GM18507 (cell line): ENCODE measurements around the gene FAM177A1.
A peak's percentile ranks its signal among the peaks of the same experiment; 100 is the strongest.
"Not testable (repeated sequence)": the region's sequence is repeated elsewhere in the genome, so short reads cannot be mapped to it uniquely, and the experiment has no call there.

Experiments
- DNase-seq: peaks from one replicate; pipeline ENCODE4 v3.0.0; 2011; ENCODE audit warnings: low read depth; ENCODE audit not compliant: insufficient read length; ENCODE audit errors: extremely low spot score
- FAIRE-seq: peaks from 2 replicates; lab custom pipeline; 2011; peaks lifted over from hg19 to GRCh38; lab: Jason Lieb, UNC

Gene FAM177A1

GRCh38 chr14:35046048-35046750 lies at the start of gene FAM177A1:
Gene FAM177A1 (plus strand): TSS chr14:35046272. CDS start chr14:35046464, 192 bp downstream.
- FAIRE-seq (peak; percentile 88), DNase-seq (peak; percentile 95)

- no peak for FAIRE-seq
Measured at GRCh38 chr14:34997762-34998161, 48.3 kb upstream of the FAM177A1 start.

GRCh38 chr14:34999500-34999899 lies 46.6 kb upstream of the FAM177A1 start:
- no peak for DNase-seq
- no peak for FAIRE-seq

More at GRCh38 chr14:34997762-34998161, 48.3 kb upstream of the FAM177A1 start:
- DNase-seq: no peak

- DNase-seq (no peak), FAIRE-seq (no peak)
Measured at GRCh38 chr14:35001621-35002020, 44.5 kb upstream of the FAM177A1 start.

GRCh38 chr14:35004839-35005238 lies 41.2 kb upstream of the FAM177A1 start:
- no peak for DNase-seq
- no peak for FAIRE-seq

GRCh38 chr14:35016568-35016967 lies 29.5 kb upstream of the FAM177A1 start:
- no peak for DNase-seq
- FAIRE-seq: no peak

- FAIRE-seq (no peak), DNase-seq (no peak)
Measured at GRCh38 chr14:35020713-35021112, 25.4 kb upstream of the FAM177A1 start.

GRCh38 chr14:35028435-35028834 lies 17.6 kb upstream of the FAM177A1 start:
- DNase-seq (no peak), FAIRE-seq (no peak)

- DNase-seq (no peak), FAIRE-seq (no peak)
Measured at GRCh38 chr14:35032562-35032961, 13.5 kb upstream of the FAM177A1 start.

GRCh38 chr14:35034440-35034833 lies 11.6 kb upstream of the FAM177A1 start:
- FAIRE-seq (no peak), DNase-seq (no peak)

- not testable (repeated sequence) for FAIRE-seq, DNase-seq
Measured at GRCh38 chr14:35034944-35035554, 11.0 kb upstream of the FAM177A1 start.

GRCh38 chr14:35038312-35038711 lies 7.8 kb upstream of the FAM177A1 start:
- not testable (repeated sequence) for DNase-seq, FAIRE-seq

- no peak for FAIRE-seq
Measured at GRCh38 chr14:35042632-35043031, 3.4 kb upstream of the FAM177A1 start.

GRCh38 chr14:35043046-35043445 lies 3.0 kb upstream of the FAM177A1 start:
- DNase-seq (no peak), FAIRE-seq (no peak)

More at GRCh38 chr14:35042632-35043031, 3.4 kb upstream of the FAM177A1 start:
- no peak for DNase-seq

GRCh38 chr14:35044939-35045797 lies 904 bp upstream of the FAM177A1 start:
- no peak for DNase-seq
- peak; percentile 9 for FAIRE-seq

GRCh38 chr14:35045798-35046047 lies 349 bp upstream of the FAM177A1 start:
- FAIRE-seq (no peak), DNase-seq (no peak)

GRCh38 chr14:35046751-35047536 lies 872 bp downstream of the FAM177A1 start:
- no peak for FAIRE-seq
- no peak for DNase-seq

GRCh38 chr14:35047976-35048513 lies 2.0 kb downstream of the FAM177A1 start:
- FAIRE-seq (no peak), DNase-seq (no peak)

- FAIRE-seq (no peak), DNase-seq (no peak)
Measured at GRCh38 chr14:35050652-35051051, 4.6 kb downstream of the FAM177A1 start.
